ENCODE data around the gene ACAT1.
"Not testable (repeated sequence)": the region's sequence is repeated elsewhere in the genome, so short reads cannot be mapped to it uniquely, and the experiment has no call there.

The ACAT1 gene

DNA sequence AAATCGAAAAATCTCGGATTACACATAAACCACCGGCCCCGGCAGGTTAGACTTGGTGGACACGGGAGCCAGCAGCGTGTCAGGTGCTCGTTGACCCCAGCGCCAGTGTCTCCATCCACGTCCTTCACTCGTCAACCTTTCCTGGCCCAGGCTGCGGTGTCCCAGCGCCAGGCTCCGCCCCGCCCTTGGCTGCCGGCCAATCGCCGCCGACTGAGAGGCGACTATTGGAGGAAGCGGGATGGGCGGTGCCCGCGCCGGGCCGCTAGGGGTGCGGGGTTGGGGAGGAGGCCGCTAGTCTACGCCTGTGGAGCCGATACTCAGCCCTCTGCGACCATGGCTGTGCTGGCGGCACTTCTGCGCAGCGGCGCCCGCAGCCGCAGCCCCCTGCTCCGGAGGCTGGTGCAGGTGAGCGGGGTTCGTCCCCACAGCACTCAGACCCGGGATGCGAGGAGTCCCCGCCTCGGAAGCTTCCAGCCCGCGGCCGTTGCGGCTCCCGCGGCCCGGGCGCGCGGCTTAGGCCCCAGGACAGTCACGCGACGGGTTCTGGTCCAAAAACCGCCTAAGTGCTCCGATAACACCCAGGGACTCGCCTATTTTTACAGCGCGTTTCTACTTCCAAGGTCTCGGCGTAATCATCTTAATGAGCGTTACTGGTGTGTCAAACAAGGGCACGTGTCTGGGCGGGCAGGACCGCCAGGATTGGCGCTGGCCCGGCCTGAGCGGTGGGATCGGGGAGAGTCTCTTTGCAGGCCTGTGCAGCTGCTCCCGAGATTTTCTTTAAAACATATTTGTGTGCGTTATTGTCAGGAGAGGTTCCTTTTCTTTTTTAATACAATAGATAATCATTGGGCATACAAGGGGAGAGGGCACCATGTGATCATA, at the start of gene ACAT1:
TSS of gene ACAT1 (plus strand) at position 294 of the 882 bp plus-strand sequence. CDS start at position 334, 40 bp downstream.
- in situ Hi-C loops (cut with MboI; ENCODE audit: low sequenced_read_pairs), result loop anchor here (5.0 kb wide), 1 partner anchor 526 kb away; no protein-coding TSS in a partner anchor

DNA sequence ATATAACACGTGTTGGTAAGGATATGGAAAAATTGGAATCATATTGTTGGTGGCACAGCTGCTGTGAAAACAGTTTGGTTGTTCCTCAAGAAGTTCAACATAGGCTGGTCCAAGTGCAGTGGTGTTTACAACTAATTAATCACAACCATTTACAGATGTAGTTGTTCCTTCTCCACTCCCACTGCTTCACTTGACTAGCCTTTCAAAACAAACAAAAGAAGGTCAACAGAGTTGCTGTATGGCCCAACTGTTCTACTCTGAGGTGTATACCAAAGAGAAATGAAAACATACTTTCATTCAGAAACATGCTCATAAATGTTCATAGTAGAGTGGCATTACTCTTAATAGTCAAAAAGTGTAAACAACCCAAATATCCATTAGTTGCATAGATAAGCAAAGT, 36.6 kb upstream of the ACAT1 start:
- in situ Hi-C loops (cut with MboI; ENCODE audit: low sequenced_read_pairs), result no loop called here

DNA sequence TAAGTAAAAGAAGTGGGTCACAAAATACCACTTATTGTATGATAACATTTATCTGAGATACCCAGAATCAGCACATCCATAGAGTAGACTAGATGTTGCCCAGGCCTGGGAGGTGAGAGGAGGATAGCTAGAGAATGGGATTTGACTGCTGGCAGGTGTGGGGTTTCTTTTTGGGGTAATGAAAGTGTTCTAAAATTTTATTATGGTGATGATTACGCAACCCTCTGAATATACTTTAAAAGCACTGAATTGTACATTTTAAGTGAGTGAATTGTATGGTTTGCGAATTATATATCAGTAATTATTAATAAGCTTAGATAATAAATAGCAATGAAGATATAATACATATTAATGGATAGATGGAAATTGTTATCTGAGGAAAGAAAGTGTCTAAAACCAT, 35.7 kb upstream of the ACAT1 start:
- in situ Hi-C loops (cut with MboI; ENCODE audit: low sequenced_read_pairs), result no loop called here

DNA sequence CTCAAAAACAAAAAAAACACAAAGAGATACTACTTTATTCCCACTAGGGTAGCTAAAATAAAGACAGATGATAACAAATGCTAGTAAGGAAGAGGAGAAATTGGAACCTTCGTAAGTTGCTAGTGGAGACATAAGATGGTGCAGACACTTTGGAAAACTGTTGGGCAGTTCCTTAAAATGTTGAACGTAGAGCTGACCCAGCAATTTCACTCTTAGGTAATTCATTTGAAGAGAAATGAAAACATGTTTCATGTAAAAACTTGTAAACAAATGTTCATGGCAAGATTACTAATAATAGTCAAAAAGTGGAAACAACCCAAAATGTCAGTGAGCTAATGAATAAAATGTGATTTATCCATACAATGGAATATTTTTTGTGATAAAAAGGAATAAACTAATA, 29.2 kb upstream of the ACAT1 start:
- in situ Hi-C loops (cut with MboI; ENCODE audit: low sequenced_read_pairs), result no loop called here

DNA sequence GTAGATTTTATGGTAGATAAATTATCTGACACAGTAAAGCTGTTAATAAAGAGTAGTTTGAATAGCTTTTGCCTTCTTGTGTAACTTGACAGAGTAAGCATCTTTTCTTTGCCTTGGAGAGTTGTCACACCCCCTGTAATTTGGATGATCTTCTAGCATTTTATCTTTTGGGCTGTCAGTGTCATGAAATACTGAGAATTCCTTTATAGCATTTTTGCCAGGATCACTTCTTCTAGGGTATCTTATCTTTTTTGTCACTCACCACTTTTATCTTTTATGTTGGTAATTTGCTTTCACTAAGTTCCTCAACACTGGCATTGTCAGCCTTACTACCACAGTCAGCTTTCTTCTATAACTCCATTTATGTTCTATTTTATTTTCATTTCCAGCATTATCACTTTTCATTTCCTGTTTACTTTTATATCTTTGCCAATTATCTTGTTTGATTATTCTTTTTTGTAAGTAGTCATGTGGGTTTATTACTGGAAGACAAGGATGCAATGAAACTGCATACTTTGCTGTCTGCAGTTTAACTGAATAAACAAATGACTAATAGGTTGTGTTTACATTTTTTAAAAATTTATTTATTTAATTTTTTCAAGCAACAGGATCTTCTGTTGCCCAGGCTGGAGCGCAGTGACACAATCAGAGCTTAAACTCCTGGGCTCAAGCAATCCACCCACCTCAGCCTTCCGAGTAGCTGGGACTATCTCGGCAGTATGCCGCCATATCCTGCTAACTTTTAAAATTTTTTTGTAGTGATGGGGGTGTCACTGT, 28.1 kb upstream of the ACAT1 start:
- in situ Hi-C loops (cut with MboI; ENCODE audit: low sequenced_read_pairs), result no loop called here

DNA sequence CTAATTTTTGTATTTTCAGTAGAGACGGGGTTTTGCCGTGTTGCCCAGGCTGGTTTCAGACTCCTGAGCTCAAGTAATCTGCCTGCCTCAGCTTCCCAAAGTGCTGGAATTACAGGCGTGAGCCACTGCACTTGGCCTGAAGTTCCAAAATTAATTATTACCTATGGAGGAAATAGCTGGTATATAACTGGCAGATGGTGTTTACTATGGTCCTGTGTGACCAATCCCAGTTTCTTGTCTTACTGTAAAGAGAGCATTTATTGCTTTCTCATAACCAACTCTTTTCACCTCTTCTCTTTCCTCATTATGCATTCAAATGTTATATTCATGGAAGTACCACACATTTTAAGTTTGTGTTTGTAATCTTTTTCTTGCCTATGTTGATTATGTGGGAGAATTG, 24.2 kb upstream of the ACAT1 start:
- in situ Hi-C loops (cut with MboI; ENCODE audit: low sequenced_read_pairs), result no loop called here

DNA sequence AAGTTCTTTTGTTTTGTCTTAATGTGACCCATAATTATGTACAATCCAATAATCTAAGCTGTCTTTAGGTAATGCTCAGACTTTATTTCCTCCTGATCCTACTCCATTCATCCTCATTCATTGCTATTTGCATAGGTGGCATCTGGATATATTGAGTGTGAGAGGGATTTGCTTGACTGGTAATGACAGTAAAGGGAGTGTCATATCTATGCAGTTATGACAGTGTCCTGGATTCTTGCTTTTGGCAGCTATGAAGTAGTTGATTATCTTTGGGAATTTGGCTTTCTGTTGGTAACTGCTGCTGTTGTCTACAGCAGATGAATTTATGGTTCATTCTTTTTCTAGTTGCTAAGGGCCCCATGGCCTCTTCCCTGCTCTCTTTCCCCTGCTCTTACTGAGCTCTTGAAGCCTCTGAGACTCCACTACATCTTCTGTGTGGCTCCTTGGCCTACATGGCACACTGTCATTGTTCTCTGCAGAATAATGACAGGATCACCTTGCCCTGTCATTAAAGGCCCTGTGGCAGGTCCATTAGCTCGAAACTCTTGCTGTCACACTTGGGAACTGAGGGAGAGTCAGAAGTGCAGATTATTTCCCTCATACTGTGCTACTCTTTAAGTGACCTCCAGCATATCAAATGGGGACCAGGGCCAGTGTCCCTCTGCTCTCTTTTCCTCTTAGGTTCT, 20.1 kb upstream of the ACAT1 start:
- in situ Hi-C loops (cut with MboI; ENCODE audit: low sequenced_read_pairs), result no loop called here

DNA sequence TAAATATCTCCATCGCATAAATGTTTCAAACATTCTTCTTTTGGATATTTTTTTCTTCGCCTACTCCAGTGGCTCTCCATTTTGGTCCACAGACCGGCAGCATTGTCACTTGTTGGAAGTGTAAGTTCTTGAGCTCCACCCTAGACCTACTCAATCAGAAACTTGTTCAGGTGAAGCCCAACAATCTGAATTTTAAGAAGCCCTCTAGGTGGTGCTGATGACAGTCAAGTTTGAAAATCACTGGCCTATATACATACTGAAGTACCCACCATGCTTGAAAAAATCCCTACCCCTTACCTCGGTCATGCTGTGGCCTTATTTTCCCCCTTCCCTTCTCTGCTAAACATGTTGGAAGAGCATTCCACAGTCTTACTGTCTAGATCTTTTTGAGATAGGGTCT, 10.2 kb upstream of the ACAT1 start:
- in situ Hi-C loops (cut with MboI; ENCODE audit: low sequenced_read_pairs), result no loop called here

DNA sequence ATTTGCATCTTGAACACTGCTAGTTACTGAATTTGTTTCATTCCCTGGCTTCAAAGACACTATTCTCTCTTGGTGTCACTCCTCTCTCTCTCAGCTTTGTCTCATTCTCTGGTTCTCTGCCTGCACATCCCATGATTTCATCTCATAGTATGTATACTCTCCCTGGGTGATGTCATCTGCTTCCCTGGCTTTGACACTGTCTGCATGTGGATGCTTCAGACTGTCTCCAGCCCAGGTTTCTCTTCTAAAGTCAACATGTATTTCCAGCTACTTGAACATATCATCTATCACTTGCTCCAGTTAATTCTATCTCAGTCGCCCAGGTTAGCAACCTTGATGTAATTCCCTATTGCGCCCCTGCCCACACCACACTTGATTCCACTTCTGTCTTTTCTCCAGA, 9.3 kb upstream of the ACAT1 start:
- in situ Hi-C loops (cut with MboI; ENCODE audit: low sequenced_read_pairs), result no loop called here

DNA sequence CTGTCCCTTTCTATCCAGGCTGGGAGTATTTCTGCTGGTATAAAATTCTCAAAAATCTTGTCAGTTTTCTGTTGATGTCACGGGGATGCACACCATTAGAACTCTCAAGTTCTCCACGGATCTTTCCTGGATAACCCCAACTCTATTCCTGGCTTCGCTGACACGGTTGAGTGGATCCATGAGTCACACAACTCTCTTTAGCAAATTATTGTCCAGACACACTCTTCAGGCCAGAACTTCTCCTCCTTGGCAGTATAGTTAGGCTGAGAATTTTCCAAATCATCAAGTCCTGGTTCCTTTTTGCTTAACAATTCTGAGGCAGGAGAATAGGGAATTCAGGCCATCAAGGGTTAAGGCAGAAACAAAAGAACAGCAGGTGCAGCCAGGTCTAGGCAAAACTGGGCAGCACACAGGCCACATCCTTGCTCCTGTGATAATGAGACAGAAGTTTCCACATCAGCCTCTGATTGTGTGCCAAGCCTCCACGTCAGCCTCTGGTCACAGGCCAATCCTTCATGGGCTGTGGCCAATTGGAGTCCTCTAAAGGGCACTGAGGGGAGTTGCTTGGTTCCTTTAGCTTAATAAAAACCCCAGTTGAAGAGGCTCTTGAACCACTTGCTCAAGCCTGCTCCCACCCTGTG, 5.7 kb upstream of the ACAT1 start:
- in situ Hi-C loops (cut with MboI; ENCODE audit: low sequenced_read_pairs), result no loop called here

DNA sequence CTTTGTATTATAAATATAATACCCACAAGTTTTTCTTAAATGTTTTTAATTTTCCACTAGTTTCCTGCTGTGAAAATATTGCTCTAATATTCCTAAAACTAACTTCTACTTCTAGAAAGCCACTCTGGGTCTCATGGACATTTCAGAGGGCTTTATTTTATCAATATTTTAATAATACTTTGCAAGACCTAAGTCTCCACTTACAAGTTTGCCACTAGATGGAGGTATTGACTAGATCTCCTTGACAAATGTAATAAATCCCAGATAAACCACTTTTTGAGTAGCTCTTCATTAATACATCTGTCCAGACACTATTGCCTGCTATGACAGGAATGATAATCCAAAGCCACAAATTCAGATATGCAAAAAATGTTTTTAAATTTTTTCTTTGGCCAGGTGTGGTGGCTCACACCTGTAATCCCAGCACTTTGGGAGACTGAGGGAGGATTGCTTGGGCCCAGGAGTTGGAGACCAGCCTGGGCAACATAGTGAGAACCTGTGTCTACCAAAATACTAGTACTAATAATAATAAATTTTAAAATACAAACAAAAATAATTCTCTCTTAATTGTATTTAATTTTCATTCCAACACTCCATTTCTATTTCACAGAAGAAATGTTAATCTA, 3.5 kb upstream of the ACAT1 start:
- in situ Hi-C loops (cut with MboI; ENCODE audit: low sequenced_read_pairs), result no loop called here

DNA sequence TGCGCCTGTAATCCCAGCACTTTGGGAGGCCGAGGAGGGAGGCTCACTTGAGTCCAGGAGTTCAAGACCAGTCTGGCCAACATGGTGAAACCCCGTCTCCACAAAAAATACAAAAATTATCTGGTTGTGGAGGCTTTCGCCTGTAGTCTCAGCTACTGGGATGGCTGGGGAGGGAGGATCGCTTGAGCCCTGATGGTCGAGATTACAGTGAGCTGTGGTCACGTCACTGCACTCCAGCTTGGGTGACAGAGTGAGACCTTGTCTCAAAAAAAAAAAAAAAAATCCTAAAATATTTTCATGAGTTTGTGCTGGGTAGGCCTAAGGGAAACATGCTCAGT, 462 bp upstream of the ACAT1 start:
- in situ Hi-C loops (cut with MboI; ENCODE audit: low sequenced_read_pairs), result loop anchor here (5.0 kb wide), 1 partner anchor 526 kb away; no protein-coding TSS in a partner anchor

DNA sequence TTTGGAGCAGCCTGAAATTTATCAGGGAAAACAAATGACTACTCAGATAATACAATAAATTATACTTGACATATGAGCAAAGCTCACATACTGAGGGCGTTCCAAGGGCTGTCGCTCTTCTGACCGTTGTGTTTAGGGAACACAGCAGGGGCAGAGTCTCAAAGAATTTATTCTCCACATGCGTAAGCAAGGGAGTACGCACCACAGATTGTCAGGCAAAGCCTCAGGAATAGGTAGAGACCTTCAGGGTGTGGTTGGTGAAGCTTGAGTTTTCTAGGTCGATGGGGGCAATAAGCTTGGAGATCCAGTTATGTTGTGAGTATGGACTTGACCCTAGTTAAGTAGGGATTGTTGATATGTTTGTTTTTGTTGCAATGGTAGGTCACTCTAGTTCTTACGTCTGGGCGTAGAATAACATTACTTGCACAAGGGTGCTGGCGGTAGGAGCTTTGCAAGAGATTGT, 830 bp downstream of the ACAT1 start:
- in situ Hi-C loops (cut with MboI; ENCODE audit: low sequenced_read_pairs), result loop anchor here (5.0 kb wide), 1 partner anchor 525 kb away; no protein-coding TSS in a partner anchor

DNA sequence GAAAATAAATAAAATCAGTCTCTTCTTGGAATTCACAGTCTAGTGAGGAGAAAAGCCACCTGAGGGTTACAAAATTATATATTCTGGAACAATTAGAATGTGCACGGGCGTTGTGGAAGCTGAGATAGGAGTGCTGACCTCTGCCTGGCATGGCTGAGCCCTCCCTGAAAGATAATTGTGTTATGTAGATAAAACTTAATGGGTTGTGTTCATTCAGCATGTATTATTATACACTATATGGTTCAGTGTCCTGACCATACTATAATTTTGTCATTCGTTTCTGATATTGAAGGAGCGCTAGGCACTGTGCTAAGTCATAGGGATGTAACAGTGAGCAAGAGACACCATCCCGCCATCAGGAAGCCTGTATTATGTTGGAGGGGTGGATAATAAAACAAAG, 3.7 kb downstream of the ACAT1 start:
- in situ Hi-C loops (cut with MboI; ENCODE audit: low sequenced_read_pairs), result no loop called here

DNA sequence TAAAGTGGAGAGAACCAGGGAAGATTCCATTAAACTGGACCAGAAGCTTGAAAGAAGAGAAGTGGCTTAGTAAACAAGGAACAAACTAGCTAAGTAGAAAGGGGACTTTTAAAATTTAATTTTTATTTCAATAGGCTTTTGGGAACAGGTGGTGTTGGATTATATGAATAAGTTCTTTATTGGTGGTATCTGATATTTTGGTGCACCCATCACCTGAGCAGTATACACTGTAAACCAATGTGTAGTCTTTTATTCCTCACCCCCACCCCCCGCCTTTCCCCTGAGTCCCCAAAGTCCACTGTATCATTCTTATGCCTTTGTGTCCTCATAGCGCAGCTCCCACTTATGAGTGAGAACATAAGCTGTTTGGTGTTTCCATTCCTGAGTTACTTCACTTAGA, 7.4 kb downstream of the ACAT1 start:
- in situ Hi-C loops (cut with MboI; ENCODE audit: low sequenced_read_pairs), result no loop called here

DNA sequence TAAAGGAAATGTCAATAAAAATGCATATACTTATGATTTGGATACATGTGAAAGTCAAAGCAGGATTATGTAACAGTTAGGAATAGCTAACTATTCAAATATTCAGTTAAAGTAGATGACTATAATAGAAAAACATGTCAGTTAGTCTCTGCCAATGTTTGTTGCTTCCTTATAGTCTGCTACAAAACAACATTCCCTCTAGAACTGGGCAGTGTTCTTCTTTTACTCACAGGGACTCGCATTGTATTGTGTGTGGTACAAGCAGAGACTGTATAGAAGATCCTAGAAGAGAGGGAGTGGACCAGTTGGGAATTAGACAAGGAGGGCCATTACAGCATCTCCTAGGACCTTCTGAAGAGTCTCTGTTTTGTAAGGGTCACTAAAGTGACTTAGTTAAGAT, 10.6 kb downstream of the ACAT1 start:
- in situ Hi-C loops (cut with MboI; ENCODE audit: low sequenced_read_pairs), result no loop called here

DNA sequence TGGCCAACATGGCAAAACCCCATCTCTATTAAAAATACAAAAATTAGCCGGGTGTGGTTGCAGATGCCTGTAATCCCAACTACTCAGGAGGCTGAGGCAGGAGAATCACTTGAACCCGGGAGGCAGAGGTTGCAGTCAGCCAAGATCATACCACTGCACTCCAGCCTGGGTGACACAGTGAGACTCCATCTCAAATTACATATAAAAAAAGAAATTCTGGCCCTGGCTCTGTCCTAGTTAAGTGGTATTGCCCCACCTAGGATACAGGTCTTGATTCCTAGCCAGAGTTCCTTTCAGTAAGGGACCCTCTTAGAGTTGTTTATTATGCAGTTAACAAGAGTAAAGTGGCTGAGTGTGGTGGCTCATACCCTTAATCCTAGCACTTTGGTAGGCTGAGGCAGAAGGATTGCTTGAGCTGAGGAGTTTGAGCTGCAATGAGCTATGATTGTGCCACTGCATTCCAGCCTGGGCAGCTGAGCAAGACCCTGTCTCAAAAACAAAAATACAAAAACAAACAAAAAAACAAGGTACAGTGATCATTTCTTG, 11.7 kb downstream of the ACAT1 start:
- in situ Hi-C loops (cut with MboI; ENCODE audit: low sequenced_read_pairs), result not testable (repeated sequence)

DNA sequence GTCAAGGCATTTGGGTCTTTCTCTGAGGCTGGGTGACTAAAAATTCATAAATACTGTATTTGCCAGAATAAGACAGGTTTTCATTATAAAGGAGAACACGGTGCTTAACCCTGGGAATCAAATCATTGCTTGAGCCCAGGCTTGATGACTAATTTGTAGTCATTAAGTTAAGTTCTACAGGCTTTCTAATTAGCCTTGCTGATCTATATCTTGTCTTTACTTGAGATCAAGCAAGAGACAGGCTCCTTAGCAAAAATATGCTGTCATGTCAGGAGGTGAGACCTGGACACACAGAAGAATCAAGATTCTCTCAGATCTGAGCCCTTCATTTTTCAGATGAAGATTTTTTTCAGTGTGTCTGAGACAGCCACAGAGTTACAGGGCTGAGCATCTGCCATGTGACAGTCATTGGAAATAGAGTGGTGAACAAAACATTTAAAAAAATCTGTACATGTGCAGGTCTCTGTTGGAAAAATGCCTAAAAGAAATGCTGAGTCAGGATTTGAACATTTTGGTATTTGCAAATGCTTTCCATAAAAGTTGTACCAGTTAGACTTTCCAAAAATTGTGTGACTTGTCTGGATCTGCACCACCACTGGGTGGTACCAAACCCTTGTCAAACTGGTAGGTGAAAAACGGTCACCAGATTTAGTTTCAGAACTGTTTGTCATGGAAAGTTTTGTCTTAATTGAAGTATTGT, 14.6 kb downstream of the ACAT1 start:
- in situ Hi-C loops (cut with MboI; ENCODE audit: low sequenced_read_pairs), result no loop called here

DNA sequence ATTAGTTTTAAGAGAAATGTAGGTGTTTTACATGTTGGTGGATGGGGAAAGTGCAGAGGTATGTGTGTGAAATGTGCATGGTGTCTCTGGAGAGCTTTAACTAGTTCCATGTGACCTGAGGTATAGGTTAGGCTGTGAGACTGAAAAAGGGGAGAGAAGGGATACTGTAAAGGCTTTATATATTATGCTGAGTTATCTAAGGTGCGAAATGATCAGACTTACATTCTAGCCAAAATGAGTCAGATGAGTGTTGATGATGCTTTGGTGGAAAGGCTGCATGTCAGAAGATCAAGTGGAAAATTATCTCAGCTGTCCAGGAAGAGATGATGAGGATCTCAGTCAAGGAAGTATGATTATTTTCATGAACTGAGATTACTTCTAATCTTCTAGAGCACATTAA, 15.8 kb downstream of the ACAT1 start:
- in situ Hi-C loops (cut with MboI; ENCODE audit: low sequenced_read_pairs), result no loop called here

DNA sequence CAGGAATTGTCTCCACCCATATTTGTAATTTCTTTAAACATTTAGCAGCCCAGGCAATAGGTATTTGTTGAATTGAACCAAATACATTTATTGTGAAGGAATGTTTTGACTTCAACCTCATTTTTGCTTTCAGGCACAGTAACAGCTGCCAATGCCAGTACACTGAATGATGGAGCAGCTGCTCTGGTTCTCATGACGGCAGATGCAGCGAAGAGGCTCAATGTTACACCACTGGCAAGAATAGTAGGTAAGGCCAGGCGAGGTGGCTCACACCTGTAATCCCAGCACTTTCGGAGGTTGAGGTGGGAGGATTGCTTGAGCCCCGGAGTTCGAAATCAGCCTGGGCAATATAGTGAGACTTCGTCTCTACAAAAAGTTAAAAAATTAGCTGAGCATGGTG, 20.9 kb downstream of the ACAT1 start:
- in situ Hi-C loops (cut with MboI; ENCODE audit: low sequenced_read_pairs), result no loop called here
